ENCODE data around the gene THRB.

The THRB gene

DNA sequence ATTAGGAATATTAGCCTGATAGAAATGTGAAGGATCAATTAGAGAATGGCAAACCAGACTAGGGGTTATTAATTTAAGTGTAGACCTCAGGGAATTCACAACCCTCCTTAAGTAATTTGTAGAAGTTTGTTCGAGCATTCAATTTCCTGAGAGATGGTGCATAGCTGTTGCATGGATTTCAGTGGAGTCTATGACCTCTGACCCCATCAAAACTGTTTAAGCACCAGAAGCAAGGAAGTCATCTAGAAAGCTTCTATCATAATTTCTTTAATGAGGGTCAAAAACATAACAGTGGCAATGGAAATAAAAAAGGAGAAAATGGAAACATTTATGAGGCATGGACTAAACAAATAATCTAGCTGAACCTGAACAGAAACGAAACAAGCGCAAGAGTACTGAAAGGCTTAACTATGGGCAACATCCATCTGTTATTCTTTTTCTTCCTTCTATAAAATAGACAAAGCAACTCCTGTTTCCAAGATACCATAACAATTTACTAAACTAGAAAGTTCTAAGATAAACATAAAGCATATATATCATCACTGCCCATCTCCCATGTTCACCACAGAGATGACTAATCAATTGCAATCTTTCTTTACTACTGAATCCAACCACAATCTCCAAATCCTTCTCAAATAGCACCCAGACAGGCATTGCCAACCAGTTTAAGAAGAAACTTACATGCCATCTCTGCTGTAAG lies 151.4 kb downstream of the THRB start:
- DNase-seq, result no peak

- no peak for DNase-seq
Observed at GRCh38 chr3:24342275-24342674, 152.4 kb downstream of the THRB start.

GRCh38 chr3:24341668-24342067 lies 153.0 kb downstream of the THRB start:
- DNase-seq, result no peak

GRCh38 chr3:24340966-24341365 lies 153.7 kb downstream of the THRB start:
- DNase-seq, result no peak

DNA sequence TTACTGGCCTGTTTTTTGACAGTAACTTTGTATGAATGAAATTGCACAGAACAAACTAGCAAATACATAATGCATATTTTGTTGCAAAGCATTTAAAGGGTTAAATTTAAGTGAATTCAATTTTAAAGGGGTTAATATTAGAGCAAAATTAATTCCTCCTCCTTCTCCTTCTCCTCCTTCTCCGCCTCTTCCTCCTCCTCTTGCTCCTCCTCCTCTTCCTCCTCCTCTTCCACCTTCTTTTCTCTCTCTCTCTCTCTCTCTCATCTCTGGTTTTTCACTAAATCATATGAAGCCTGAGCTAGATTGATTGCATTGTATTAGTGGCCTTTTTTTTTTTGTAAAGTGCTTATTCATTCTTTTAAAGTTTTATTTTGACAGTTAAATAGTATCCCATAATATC lies 154.5 kb downstream of the THRB start:
- DNase-seq, result no peak

DNA sequence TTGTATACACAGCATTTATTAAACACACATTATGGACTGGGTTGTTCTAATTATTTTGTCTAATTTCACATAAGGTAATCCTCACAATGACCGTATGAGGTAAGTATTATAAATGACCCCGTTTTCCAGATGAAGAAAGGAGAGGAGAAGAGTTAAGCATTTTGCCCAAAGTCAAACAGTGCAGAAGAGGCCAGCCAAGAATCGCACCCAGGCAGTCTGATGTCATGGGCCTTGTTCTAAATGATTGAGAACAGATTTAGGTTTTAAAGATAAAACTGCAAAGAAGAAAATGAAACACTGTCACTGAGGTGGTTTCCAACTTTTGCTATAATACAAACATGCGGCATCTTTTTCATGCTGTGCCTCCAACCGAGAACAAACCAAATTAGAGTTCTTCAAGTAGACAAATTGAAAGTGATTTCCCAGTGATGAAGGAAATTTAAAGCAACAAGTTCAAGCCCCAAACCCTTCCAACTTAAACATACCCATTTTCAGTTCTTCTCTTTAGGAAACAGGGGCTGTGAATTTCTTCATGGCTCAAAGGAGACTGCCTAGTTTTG lies 155.3 kb downstream of the THRB start:
- DNase-seq, result no peak

- DNase-seq, result no peak
Observed at GRCh38 chr3:24338409-24339130, 156.1 kb downstream of the THRB start.

DNA sequence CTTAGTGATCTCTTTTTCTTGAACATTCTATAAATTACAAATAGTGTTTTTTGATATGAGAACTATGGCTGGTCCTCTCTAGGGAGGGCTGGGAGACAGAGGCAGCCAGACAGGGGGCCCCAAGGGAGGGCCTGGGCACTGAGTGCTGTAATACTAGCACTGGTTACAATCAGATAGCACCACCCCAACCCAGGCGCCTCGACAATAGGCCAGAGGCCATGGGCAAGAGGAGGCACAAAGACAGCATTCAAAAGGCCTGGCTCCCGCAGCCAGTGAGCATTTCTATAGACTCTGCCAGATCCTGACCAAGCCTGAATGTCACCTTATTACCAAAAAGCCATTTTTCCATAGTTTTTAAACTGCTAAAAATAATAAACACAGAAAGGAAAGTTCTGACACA lies 158.5 kb downstream of the THRB start:
- DNase-seq, result no peak

- no peak for DNase-seq
Observed at GRCh38 chr3:24332092-24332491, 162.6 kb downstream of the THRB start.

DNA sequence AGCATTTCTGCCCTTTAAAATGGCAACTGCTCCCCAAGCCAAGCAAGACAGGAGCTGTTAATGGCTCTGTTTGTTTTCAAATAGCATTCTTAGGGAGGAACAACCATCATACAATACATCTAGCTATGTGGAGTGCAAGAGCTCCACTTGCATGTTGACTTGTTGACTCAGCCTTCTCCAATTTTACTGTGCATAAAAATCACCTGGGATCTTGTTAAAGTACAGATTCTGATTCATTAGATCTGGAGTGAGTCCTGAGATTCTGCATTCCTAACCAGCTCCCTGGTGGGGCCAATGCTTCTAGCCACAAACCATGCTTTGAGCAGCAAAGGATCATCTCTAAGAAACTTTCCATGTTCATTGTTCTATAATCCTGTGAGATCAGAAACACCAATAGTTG lies 171.4 kb downstream of the THRB start:
- DNase-seq, result no peak

DNA sequence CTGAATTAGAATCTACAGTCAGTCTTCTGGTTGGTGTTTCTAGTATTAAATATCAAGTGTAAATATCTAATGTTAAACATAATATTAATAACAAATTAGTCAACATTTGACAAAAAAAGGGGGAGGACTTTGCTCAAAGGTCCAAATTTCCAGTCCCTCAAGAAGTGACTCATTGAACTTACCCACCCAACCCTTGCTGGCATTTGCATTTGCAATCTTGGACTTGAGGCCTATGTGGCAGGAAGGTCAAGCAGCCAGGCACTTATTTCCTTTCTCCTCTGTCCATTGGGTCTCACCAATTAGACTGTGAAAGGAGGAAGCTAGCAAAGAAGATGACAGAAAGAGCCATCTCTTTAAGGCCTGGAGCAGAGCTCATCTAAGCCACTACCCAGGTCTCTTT lies 174.0 kb downstream of the THRB start:
- DNase-seq, result no peak

DNA sequence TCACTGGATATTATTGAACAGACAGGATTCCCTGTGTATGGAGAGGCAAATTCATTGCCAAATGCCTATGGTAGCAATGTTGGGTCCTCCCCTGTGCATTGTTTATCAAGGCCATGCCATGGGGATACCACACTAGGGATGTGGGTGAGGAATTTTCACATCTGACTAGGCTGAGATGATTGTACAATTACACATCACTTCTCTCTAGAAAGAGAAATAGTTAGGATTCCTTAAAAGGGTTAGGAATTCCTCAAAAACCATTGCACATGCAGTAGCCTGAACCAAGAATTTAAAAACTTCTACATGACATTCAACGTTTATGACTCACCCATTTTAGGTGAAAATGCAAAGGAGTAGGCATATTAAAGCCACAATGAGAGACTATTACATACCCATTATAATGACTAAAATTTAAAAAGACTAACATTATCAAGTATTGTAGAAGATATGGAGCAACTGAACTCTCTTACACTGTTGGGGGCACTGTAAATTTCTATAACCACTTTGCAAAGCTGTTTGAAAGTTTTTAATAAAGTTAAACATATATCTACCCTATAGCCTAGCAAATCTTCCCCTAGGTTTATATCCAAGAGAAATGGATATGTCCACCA lies 175.9 kb downstream of the THRB start:
- no peak for DNase-seq

- DNase-seq, result no peak
Observed at GRCh38 chr3:24316887-24317383, 177.7 kb downstream of the THRB start.

DNA sequence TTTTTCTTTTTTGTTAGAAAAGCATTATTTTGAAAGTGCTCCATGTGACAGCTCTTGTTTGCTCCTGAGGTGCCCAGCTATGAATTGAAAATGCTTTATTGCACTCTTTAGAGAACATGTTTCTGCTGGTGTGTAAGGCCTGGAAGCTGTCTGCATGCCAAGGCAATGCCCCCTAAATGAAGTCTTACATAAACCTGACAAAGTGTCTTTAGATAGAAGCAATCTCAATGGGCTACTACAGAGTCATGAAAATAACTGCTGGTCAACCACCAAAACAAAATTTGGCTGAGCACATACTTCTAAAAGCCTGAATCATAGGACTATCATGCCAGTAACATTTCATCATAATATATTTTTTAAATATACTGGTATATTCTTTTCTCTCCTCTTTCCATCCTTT lies 178.7 kb downstream of the THRB start:
- no peak for DNase-seq

DNA sequence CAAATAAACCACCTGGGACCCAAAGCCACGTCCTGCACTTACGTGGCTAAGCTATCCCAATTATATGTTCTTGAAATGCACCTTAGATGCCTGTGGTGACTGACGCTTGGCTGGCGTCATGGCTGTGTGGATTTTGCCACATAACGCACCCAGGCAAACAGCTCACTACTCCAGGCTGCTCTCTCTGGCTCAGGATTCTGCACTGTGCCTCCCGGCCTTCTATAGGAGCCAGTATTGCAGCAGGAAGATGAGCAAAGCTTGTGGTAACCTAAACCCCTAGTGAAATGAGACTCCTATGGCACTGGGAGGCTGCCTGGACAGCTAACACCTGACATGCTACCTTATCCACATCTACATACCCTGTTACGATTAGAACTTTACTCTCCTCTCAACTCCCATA lies 179.3 kb downstream of the THRB start:
- no peak for DNase-seq

DNA sequence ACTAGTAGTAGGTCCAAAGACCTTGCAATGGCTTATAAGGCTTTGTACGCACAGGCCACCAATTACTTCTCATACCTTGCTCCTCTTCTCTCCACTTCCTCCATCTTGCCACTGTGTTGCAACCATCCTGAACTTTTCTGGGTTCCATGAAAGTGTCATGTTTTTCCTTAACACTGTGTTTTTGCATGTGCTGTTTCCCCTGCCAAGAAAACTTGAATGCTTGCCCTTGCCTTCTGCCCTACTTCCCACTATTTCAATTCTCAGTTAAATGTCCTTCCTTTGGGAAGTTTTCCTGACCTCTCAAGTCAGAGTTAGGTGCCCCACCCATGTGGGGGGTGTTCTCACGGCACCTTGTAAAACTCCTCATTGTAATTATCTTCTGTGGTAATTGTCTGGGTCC lies 182.8 kb downstream of the THRB start:
- no peak for DNase-seq

GRCh38 chr3:24310887-24311286 lies 183.8 kb downstream of the THRB start:
- no peak for DNase-seq

- no peak for DNase-seq
Observed at GRCh38 chr3:24306518-24306917, 188.1 kb downstream of the THRB start.

DNA sequence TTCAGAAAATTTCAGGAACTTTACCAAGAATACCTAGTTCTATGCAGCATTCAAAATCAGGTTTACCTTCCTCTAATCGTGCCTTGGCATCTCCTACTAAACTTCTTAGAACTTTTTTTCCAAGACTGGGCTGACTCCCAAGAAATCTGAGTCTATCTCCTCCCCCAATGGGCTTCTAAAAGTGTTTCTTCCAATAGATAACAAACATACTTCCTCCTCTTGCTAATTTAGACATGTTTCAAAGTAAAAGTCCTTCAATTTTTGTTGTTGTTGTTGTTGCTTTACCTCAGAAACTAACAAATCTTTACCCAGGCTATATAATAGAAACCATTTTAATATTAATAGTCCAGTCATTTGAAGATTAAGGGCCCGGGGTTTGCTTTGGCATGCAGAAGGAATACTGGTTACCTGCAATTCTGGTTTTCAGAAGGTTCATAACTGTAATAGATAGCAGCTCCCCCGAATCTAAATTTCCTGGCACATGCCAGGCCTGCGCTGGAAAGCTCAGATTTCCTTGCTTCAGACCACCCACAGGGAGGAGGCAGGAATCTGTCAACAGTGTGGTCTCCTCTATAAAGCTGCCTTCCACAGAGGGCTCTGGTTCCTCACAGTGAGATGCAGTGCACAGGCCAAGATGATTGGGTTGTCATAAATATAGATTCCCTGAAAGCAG lies 188.7 kb downstream of the THRB start:
- DNase-seq, result no peak

- DNase-seq, result no peak
Observed at GRCh38 chr3:24303057-24303754, 191.4 kb downstream of the THRB start.

- DNase-seq, result no peak
Observed at GRCh38 chr3:24302396-24302795, 192.3 kb downstream of the THRB start.

- DNase-seq, result no peak
Observed at GRCh38 chr3:24300949-24301348, 193.7 kb downstream of the THRB start.
